Neural cell (in vitro differentiated cells): Measurements from ENCODE around the gene IGFBP2. TPM values are rescaled to one million over a fixed set of nuclear protein-coding genes. Genes with fewer than 3 reads are reported as not detected.

Experiments
- H2AFZ ChIP-seq: fragments of 200-600, 300-800 bp; sonication (generic), shearing (Covaris generic); 2 replicates; pipeline ENCODE4 v1.6.0; 2014; ENCODE audit warnings: low read depth, mild to moderate bottlenecking, antibody characterized with exemption, low read length, moderate library complexity
- H3F3A ChIP-seq: fragments of 200-600 bp; shearing (Covaris generic); 2 replicates; pipeline ENCODE4 v1.6.1; 2016; ENCODE audit warnings: mild to moderate bottlenecking, moderate library complexity, mixed read lengths, antibody characterized with exemption, low read length; ENCODE audit not compliant: insufficient read depth, poor library complexity, severe bottlenecking
- H3K27ac ChIP-seq: fragments of 200-600, 300-800 bp; sonication (generic), shearing (Covaris generic); 2 replicates; pipeline ENCODE4 v1.5.1; 2014; ENCODE audit warnings: mild to moderate bottlenecking, low read length, moderate library complexity
- H3K27me3 ChIP-seq: fragments of 300-800, 200-600 bp; sonication (generic), shearing (Covaris generic); 2 replicates; pipeline ENCODE4 v1.6.0; 2014; ENCODE audit warnings: mild to moderate bottlenecking, low read depth, low read length, moderate library complexity; ENCODE audit not compliant: insufficient read depth
- H3K36me3 ChIP-seq: fragments of 300-800, 200-600 bp; sonication (generic), shearing (Covaris generic); 2 replicates; pipeline ENCODE4 v1.5.1; 2014; ENCODE audit warnings: mild to moderate bottlenecking, antibody characterized with exemption, low read length, moderate library complexity; ENCODE audit not compliant: insufficient read depth
- H3K4me2 ChIP-seq: fragments of 300-800, 200-600 bp; sonication (generic), shearing (Covaris generic); 2 replicates; pipeline ENCODE4 v1.6.0; 2014; ENCODE audit warnings: mild to moderate bottlenecking, low read length
- H3K4me3 ChIP-seq: fragments of 300-800, 200-600 bp; sonication (generic), shearing (Covaris generic); 2 replicates; pipeline ENCODE4 v1.5.1; 2014; ENCODE audit warnings: mild to moderate bottlenecking, low read length, moderate library complexity
- H3K79me2 ChIP-seq: fragments of 200-600 bp; shearing (Covaris generic); replicated peaks from 2 replicates; pipeline ENCODE4 v1.6.0; 2014; ENCODE audit warnings: mild to moderate bottlenecking, low read length, moderate library complexity; ENCODE audit not compliant: insufficient read depth
- H3K9ac ChIP-seq: fragments of 300-800, 200-600 bp; sonication (generic), shearing (Covaris generic); 2 replicates; pipeline ENCODE4 v1.6.1; 2016; ENCODE audit warnings: mild to moderate bottlenecking, low read length, mixed read lengths
- H3K9me2 ChIP-seq: fragments of 200-600 bp; shearing (Covaris generic); 2 replicates; pipeline ENCODE4 v1.6.1; 2016; ENCODE audit warnings: mild to moderate bottlenecking, low read length, mixed read lengths; ENCODE audit not compliant: insufficient read depth
- H3K9me3 ChIP-seq: fragments of 200-600, 300-800 bp; sonication (generic), shearing (Covaris generic); 2 replicates; pipeline ENCODE4 v1.6.1; 2016; ENCODE audit warnings: mild to moderate bottlenecking, mixed run types, low read length, moderate library complexity, mixed read lengths
- H4K20me1 ChIP-seq: fragments of 200-600 bp; shearing (Covaris generic); 2 replicates; pipeline ENCODE4 v1.6.1; 2016; ENCODE audit warnings: mild to moderate bottlenecking, mixed run types; ENCODE audit not compliant: insufficient read depth
- CTCF ChIP-seq: fragments of 450-650 bp; IDR thresholded peaks from 2 replicates; pipeline ENCODE4 v1.5.1; 2014; ENCODE audit warnings: antibody characterized with exemption, mild to moderate bottlenecking, moderate library complexity; ENCODE audit not compliant: poor library complexity, severe bottlenecking
- EP300 ChIP-seq: fragments of 450-650 bp; conservative IDR thresholded peaks from 2 replicates; pipeline ENCODE4 v1.6.1; 2014; ENCODE audit warnings: antibody characterized with exemption, mild to moderate bottlenecking, moderate library complexity; ENCODE audit not compliant: poor library complexity, severe bottlenecking
- EZH2 ChIP-seq: fragments of 200-600, 300-800 bp; shearing (Covaris generic), sonication (generic); IDR thresholded peaks from 2 replicates; pipeline ENCODE4 v1.6.1; 2014; ENCODE audit warnings: antibody characterized with exemption, low read length, borderline replicate concordance, mild to moderate bottlenecking; ENCODE audit not compliant: insufficient read depth, poor library complexity, severe bottlenecking
- MXI1 ChIP-seq: fragments of 450-650 bp; conservative IDR thresholded peaks from 2 replicates; pipeline ENCODE4 v1.6.1; 2014; ENCODE audit warnings: antibody characterized with exemption, mild to moderate bottlenecking; ENCODE audit not compliant: poor library complexity, severe bottlenecking
- POLR2AphosphoS5 ChIP-seq: IDR thresholded peaks from 2 replicates; pipeline ENCODE4 v1.6.1; 2012
- RAD21 ChIP-seq: fragments of 450-650 bp; conservative IDR thresholded peaks from 2 replicates; pipeline ENCODE4 v1.6.1; 2014; ENCODE audit warnings: antibody characterized with exemption, mild to moderate bottlenecking, moderate library complexity
- REST ChIP-seq: IDR thresholded peaks from 2 replicates; pipeline ENCODE4 v1.6.1; 2012; ENCODE audit warnings: borderline replicate concordance
- SMC3 ChIP-seq: fragments of 450-650 bp; conservative IDR thresholded peaks from 2 replicates; pipeline ENCODE4 v1.6.1; 2014; ENCODE audit warnings: antibody characterized with exemption, mild to moderate bottlenecking, moderate library complexity; ENCODE audit not compliant: poor library complexity
- TAF1 ChIP-seq: IDR thresholded peaks from 2 replicates; pipeline ENCODE4 v1.6.1; 2012; ENCODE audit warnings: low read depth
- polyA plus RNA-seq: library from polyadenylated mRNA; depleted of rRNA; stranded (reverse); fragments of >200 nt; gene quantifications from 2 replicates; pipeline ENCODE4 v1.2.3, GENCODE V29; 2014

Gene IGFBP2
- polyA plus RNA-seq, 1 donor from 2014 or later, result 150 TPM

- H3K9ac ChIP-seq, result no peak overlapping the region
- no peak overlapping the region for H3K27ac ChIP-seq
- no peak overlapping the region for H3K4me2 ChIP-seq
- no peaks in the 10 kb centered on the region for H3K36me3 ChIP-seq
- H3K27me3 ChIP-seq, result no peaks in the 10 kb centered on the region
- no peaks in the 10 kb centered on the region for H3K9me3 ChIP-seq
- H3F3A ChIP-seq, result no peaks in the 10 kb centered on the region
- no peak overlapping the region for H2AFZ ChIP-seq
- H3K9me2 ChIP-seq, result no peaks in the 10 kb centered on the region
- H3K4me3 ChIP-seq, result no peak overlapping the region
- no peak for TF ChIP-seq EZH2
- no peak for TF ChIP-seq CTCF
- no peak for TF ChIP-seq REST
- TF ChIP-seq EP300, result no peak
- H3K79me2 ChIP-seq, result peaks cover 35% of the 10 kb centered on the region
- no peaks in the 10 kb centered on the region for H4K20me1 ChIP-seq
Measured at GRCh38 chr2:216657086-216657855, 24.1 kb downstream of the IGFBP2 start.

GRCh38 chr2:216657980-216658379 lies 24.8 kb downstream of the IGFBP2 start:
- no peaks in the 10 kb centered on the region for H3K9me2 ChIP-seq
- H3K9me3 ChIP-seq, result no peaks in the 10 kb centered on the region
- no peaks in the 10 kb centered on the region for H3F3A ChIP-seq
- H3K27ac ChIP-seq, result no peak overlapping the region
- H3K9ac ChIP-seq, result no peak overlapping the region
- no peak overlapping the region for H3K4me3 ChIP-seq
- no peak overlapping the region for H2AFZ ChIP-seq
- no peaks in the 10 kb centered on the region for H3K36me3 ChIP-seq
- no peak overlapping the region for H3K4me2 ChIP-seq
- TF ChIP-seq TAF1, result no peak
- no peak for TF ChIP-seq CTCF
- TF ChIP-seq RAD21, result no peak
- TF ChIP-seq EZH2, result no peak
- TF ChIP-seq SMC3, result no peak
- no peak for TF ChIP-seq EP300
- TF ChIP-seq REST, result no peak
- TF ChIP-seq MXI1, result no peak
- no peak for TF ChIP-seq POLR2AphosphoS5
- no peaks in the 10 kb centered on the region for H3K27me3 ChIP-seq
- H4K20me1 ChIP-seq, result no peaks in the 10 kb centered on the region
- peaks cover 33% of the 10 kb centered on the region for H3K79me2 ChIP-seq
